K562 (cell line): ENCODE results near the gene KLHL22. TPM values are rescaled to one million over a fixed set of nuclear protein-coding genes. Genes with fewer than 3 reads are reported as not detected.

Source experiments
- ATAC-seq: fragments of 200-7000 bp; cut with Tn5 transposase; 3 replicates; pipeline ENCODE4 v1.9.1; 2020; ENCODE audit warnings: moderate library complexity
- BruUV-seq: library from RNA; stranded (reverse); fragments of 400-500 nt; replicated peaks from 2 replicates; lab custom pipeline; 2021; lab: Mats Ljungman, UMichigan
- CTCF ChIA-PET: fragments of 300-600 bp; formaldehyde crosslinking; extraction: SDS; loops from one replicate; lab custom pipeline; 2021; ENCODE audit warnings: low intra/inter-chr PET ratio; lab: Yijun Ruan, JAX
- POLR2A ChIA-PET: fragments of 300-600, 350-650 bp; sonication (Branson Sonifier 250); formaldehyde crosslinking; extraction: SDS; loops from one replicate; lab custom pipeline; 2021; ENCODE audit warnings: antibody characterized with exemption, inconsistent platforms; lab: Yijun Ruan, JAX
- DNase-seq, 4 experiments: peaks; one replicate each; pipeline versions ENCODE4 v3.0.0 to v3.0.0-alpha.2; 2011 to 2018; ENCODE audit warnings: low spot score in 3 of 4, mixed read lengths in 3 of 4; ENCODE audit errors: extremely low read depth in 1 of 4
- FAIRE-seq: peaks from 2 replicates; lab custom pipeline; 2011; peaks lifted over from hg19 to GRCh38; lab: Jason Lieb, UNC
- H2AFZ ChIP-seq: 2 replicates; pipeline ENCODE4 v1.6.0; 2011; ENCODE audit warnings: low read depth, low read length, control low read depth, inconsistent platforms
- H3K27ac ChIP-seq: fragments of 200-600 bp; 3 replicates; pipeline ENCODE4 v1.8.0; 2011; ENCODE audit warnings: low read depth, mild to moderate bottlenecking, control low read depth, inconsistent platforms, low read length, moderate library complexity, mixed read lengths; ENCODE audit errors: extremely low read depth
- H3K27me3 ChIP-seq, 2 experiments: fragments of 300-600 bp in 1 of 2; 2 replicates in 1 of 2; 3 replicates in 1 of 2; pipeline versions ENCODE4 v1.6.0 to v1.8.0; 2011; ENCODE audit warnings: inconsistent platforms in 2 of 2, low read length in 2 of 2, mild to moderate bottlenecking in 1 of 2, mixed read lengths in 1 of 2, moderate library complexity in 1 of 2; ENCODE audit not compliant: control insufficient read depth in 2 of 2, insufficient read depth in 2 of 2
- H3K36me3 ChIP-seq: fragments of 300-600 bp; 3 replicates; pipeline ENCODE4 v1.8.0; 2011; ENCODE audit warnings: mild to moderate bottlenecking, low read length, inconsistent platforms; ENCODE audit not compliant: control insufficient read depth, insufficient read depth
- H3K4me1 ChIP-seq, 2 experiments: fragments of 200-600 bp in 1 of 2; replicated peaks in 1 of 2; 2 replicates in 1 of 2; 3 replicates in 1 of 2; pipeline versions ENCODE4 v1.5.1 to v1.8.0; 2011; ENCODE audit warnings: inconsistent platforms in 2 of 2, low read length in 2 of 2, mild to moderate bottlenecking in 1 of 2, mixed read lengths in 1 of 2, moderate library complexity in 1 of 2; ENCODE audit not compliant: control insufficient read depth in 2 of 2, insufficient read depth in 2 of 2
- H3K4me2 ChIP-seq: 2 replicates; pipeline ENCODE4 v1.6.1; 2011; ENCODE audit warnings: low read length, control low read depth, inconsistent platforms, mixed read lengths; ENCODE audit not compliant: insufficient read depth
- H3K4me3 ChIP-seq: fragments of 200-600 bp; sonication (generic), shearing (Covaris generic); 2 replicates; pipeline ENCODE4 v1.5.1; 2016; ENCODE audit warnings: control low read depth, inconsistent platforms
- H3K79me2 ChIP-seq: fragments of 200-600 bp; 3 replicates; pipeline ENCODE4 v1.8.0; 2011; ENCODE audit warnings: low read length, inconsistent platforms; ENCODE audit not compliant: control insufficient read depth, insufficient read depth
- H3K9ac ChIP-seq, 2 experiments: 2 replicates each; pipeline versions ENCODE4 v1.6.0 to v1.6.1; 2011; ENCODE audit warnings: low read depth in 2 of 2, low read length in 2 of 2, control low read depth in 1 of 2, inconsistent platforms in 1 of 2, mild to moderate bottlenecking in 1 of 2, mixed read lengths in 1 of 2; ENCODE audit not compliant: insufficient read depth in 1 of 2
- H3K9me1 ChIP-seq: one replicate; pipeline ENCODE4 v1.6.0; 2011; ENCODE audit warnings: inconsistent platforms, mild to moderate bottlenecking, low read length, moderate library complexity; ENCODE audit not compliant: control insufficient read depth, insufficient read depth
- H3K9me3 ChIP-seq: replicated peaks from 2 replicates; pipeline ENCODE4 v1.5.1; 2011; ENCODE audit warnings: low read depth, low read length, inconsistent platforms; ENCODE audit not compliant: control insufficient read depth, insufficient read depth
- H4K20me1 ChIP-seq: replicated peaks from 2 replicates; pipeline ENCODE4 v1.6.1; 2011; ENCODE audit warnings: low read length, inconsistent platforms, mixed read lengths; ENCODE audit not compliant: control insufficient read depth, insufficient read depth
- ARID3B ChIP-seq: fragments of 250-450 bp; sonication (Bioruptor Pico); IDR thresholded peaks from 2 replicates; pipeline ENCODE4 v1.4.0; 2020; ENCODE audit warnings: borderline replicate concordance
- ELF4 ChIP-seq: fragments of 450-650 bp; formaldehyde crosslinking; IDR thresholded peaks from 2 replicates; pipeline ENCODE4 v1.4.0; 2022; ENCODE audit warnings: missing genetic modification characterization
- HIVEP1 ChIP-seq: fragments of 250-450 bp; sonication (Bioruptor Pico); IDR thresholded peaks from 2 replicates; pipeline ENCODE4 v1.4.0; 2020; ENCODE audit warnings: mild to moderate bottlenecking
- HMGXB4 ChIP-seq: sonication (generic); formaldehyde crosslinking; IDR thresholded peaks from 2 replicates; pipeline ENCODE4 v1.8.1; 2023; ENCODE audit warnings: mild to moderate bottlenecking, missing genetic modification reagents
- JUNB ChIP-seq: fragments of 450-650 bp; formaldehyde crosslinking; conservative IDR thresholded peaks from 2 replicates; pipeline ENCODE4 v1.4.0; 2020; ENCODE audit warnings: mild to moderate bottlenecking
- KDM1A ChIP-seq, 2 experiments: fragments of 450-650 bp; IDR thresholded peaks; 2 replicates each; pipeline ENCODE4 v1.6.1; 2016; ENCODE audit warnings: mild to moderate bottlenecking in 2 of 2
- MAFG ChIP-seq: fragments of 450-650 bp; conservative IDR thresholded peaks from 2 replicates; pipeline ENCODE4 v1.6.1; 2016; ENCODE audit warnings: missing genetic modification characterization, missing compliant biosample characterization
- MLX ChIP-seq, 2 experiments: fragments of 450-650 bp in 1 of 2; sonication (generic) in 1 of 2; formaldehyde crosslinking; conservative IDR thresholded peaks; 2 replicates each; pipeline versions ENCODE4 v1.4.0 to v1.8.1; 2020 to 2022; ENCODE audit warnings: mild to moderate bottlenecking in 1 of 2, missing genetic modification reagents in 1 of 2
- POLR2G ChIP-seq: fragments of 200-400 bp; formaldehyde crosslinking; IDR thresholded peaks from 2 replicates; pipeline ENCODE4 v1.6.1; 2017; ENCODE audit warnings: low read depth, mild to moderate bottlenecking, antibody characterized with exemption, low read length, moderate library complexity
- SRSF3 ChIP-seq: fragments of 200-400 bp; formaldehyde crosslinking; IDR thresholded peaks from 2 replicates; pipeline ENCODE4 v1.6.1; 2016; ENCODE audit warnings: mild to moderate bottlenecking, low read length, moderate library complexity; ENCODE audit not compliant: insufficient read depth
- WHSC1 ChIP-seq: IDR thresholded peaks from one replicate; pipeline ENCODE4 v1.6.1; 2012; ENCODE audit warnings: low read length, control low read depth, inconsistent platforms
- ZBTB17 ChIP-seq: fragments of 450-650 bp; formaldehyde crosslinking; IDR thresholded peaks from 2 replicates; pipeline ENCODE4 v1.4.0; 2020; ENCODE audit warnings: mild to moderate bottlenecking
- ZBTB7A ChIP-seq: IDR thresholded peaks from 2 replicates; pipeline ENCODE4 v1.6.1; 2011; ENCODE audit warnings: low read depth, mild to moderate bottlenecking, low read length, moderate library complexity, borderline replicate concordance; ENCODE audit not compliant: control insufficient read depth
- ZNF551 ChIP-seq: fragments of 250-450 bp; sonication (Bioruptor Pico); IDR thresholded peaks from 2 replicates; pipeline ENCODE4 v1.5.0; 2021; ENCODE audit warnings: mild to moderate bottlenecking, moderate library complexity
- WGBS: fragments of 100-300 bp; shearing (Covaris generic); methylation state at CpG from one replicate; pipeline ENCODE4 v1.1.6; 2016; ENCODE audit warnings: low coverage, mixed read lengths; ENCODE audit not compliant: insufficient coverage; ENCODE audit errors: missing lambda C conversion rate; 5-methylcytosine and 5-hydroxymethylcytosine counted together
- in situ Hi-C: fragments of 300-500 bp; cut with MboI; formaldehyde crosslinking; loops from 4 replicates; pipeline ENCODE4 v1.15.0; 2018; ENCODE audit warnings: inconsistent platforms, mixed read lengths
- intact Hi-C: fragments of 100-400 bp; cut with micrococcal nuclease; formaldehyde crosslinking; loops from 2 replicates; pipeline ENCODE4 v1.14.2; 2022
- polyA plus RNA-seq, 8 experiments: library from polyadenylated mRNA; depleted of rRNA in 4 of 8; stranded (reverse) in 5 of 8; unstranded in 3 of 8; fragments of >200 nt; fragmentation: Nextera tagmentation in 2 of 8; fragmentation: Illumina TruSeq in 1 of 8; extraction: Ambion mirVana in 2 of 8; extraction: Trizol in 1 of 8; gene quantifications; 2 replicates each; pipeline versions ENCODE4 v1.2.1 to v1.2.3, GENCODE V29; 2011 to 2014; ENCODE audit warnings: inconsistent platforms in 1 of 8, missing spikeins in 1 of 8
- total RNA-seq, 7 experiments: library from RNA; depleted of rRNA in 6 of 7; stranded (reverse); fragments of >200 nt in 6 of 7; fragmentation: Illumina TruSeq in 2 of 7; extraction: Trizol in 2 of 7; gene quantifications; 2 replicates each; pipeline versions ENCODE4 v1.2.1 to v1.2.3, GENCODE V29; 2011 to 2021; ENCODE audit warnings: low replicate concordance in 1 of 7

The KLHL22 gene
- total and polyA plus RNA-seq, 9 of the 15 experiments (the other 6 are each of a cell fraction or from before 2014, with no cell fraction given) = 1.3 to 25.6 (median 15.2) TPM

- TF ChIP-seq ELF4 (CRISPR knock-in tag) = peak; percentile 78; the same call in 1 of the 2 replicates
- TF ChIP-seq ZBTB7A = peak; percentile 57; the same call in 1 of the 2 replicates
- peak; percentile 59; the same call in 1 of the 2 replicates for TF ChIP-seq POLR2G
- TF ChIP-seq SRSF3 = 0 out of 2 replicates have a peak, but pooled peaks have one; percentile 58
- peak; percentile 70 for TF ChIP-seq WHSC1
Measured at GRCh38 chr22:20530368-20531153, 35.0 kb upstream of the KLHL22 start (continued).

- Histone ChIP-seq H3K9me1 (peaks cover 38% of the 10 kb centered on the region), H3K4me3 (no peak overlapping the region), H3K9ac (0 out of 4 replicates have a peak overlapping the region, but pooled peaks of 1 of the 2 experiments have one; percentile 5), H3K9me3 (no peaks in the 10 kb centered on the region), H2AFZ (no peak overlapping the region), H3K36me3 (peaks cover 76% of the 10 kb centered on the region), H4K20me1 (peaks cover 68% of the 10 kb centered on the region), H3K4me2 (no peak overlapping the region), H3K79me2 (peaks cover 97% of the 10 kb centered on the region), H3K4me1 (peaks cover 25 to 65% of the 10 kb centered on the region in 2 experiments), H3K27me3 (no peaks in the 10 kb centered on the region), H3K27ac (no peak overlapping the region)
- CTCF ChIA-PET = no interaction called here
- no TSS peak for BruUV-seq
- 93% methylated on average over 7 of the region's 7 CpGs for WGBS
- DNase-seq = peak in 1 of 4 experiments; percentile 47
- intact Hi-C loops (no loop called here), in situ Hi-C loops (no loop called here)
- no peak for ATAC-seq
- no peak for FAIRE-seq
- POLR2A ChIA-PET = interaction anchor here (39.5 to 68.9 kb wide), 2 partner anchors 9 to 22 kb away, joined by 1693 read pairs; partner anchors contain the start of gene MED15
- TF ChIP-seq MLX (CRISPR knock-in tag; conservative IDR thresholded peaks at IDR 0.05) = 0 out of 4 replicates have a peak, but pooled peaks of 1 of the 2 experiments have one; percentile 50
- 0 out of 2 replicates have a peak, but pooled peaks have one; percentile 27 for TF ChIP-seq JUNB (CRISPR knock-in tag)
- no peak for TF ChIP-seq ZNF551 (CRISPR knock-in tag)
- TF ChIP-seq ZBTB17 (CRISPR knock-in tag) = no peak
- TF ChIP-seq KDM1A (IDR thresholded peaks at IDR 0.05) = no peak
- no peak for TF ChIP-seq POLR2G
- 0 out of 2 replicates have a peak, but pooled peaks have one; percentile 42 for TF ChIP-seq HIVEP1 (CRISPR knock-in tag)
- peak; percentile 49; the same call in 1 of the 2 replicates for TF ChIP-seq HMGXB4 (CRISPR knock-in tag)
- 0 out of 2 replicates have a peak, but pooled peaks have one; percentile 53 for TF ChIP-seq ARID3B (CRISPR knock-in tag)
- no peak for TF ChIP-seq MAFG (tag)
Measured at GRCh38 chr22:20528405-20528978, 32.9 kb upstream of the KLHL22 start.
